Thyroid gland (tissue), 4 donors: ENCODE data around the gene NAIF1. TPM values are rescaled to one million over a fixed set of nuclear protein-coding genes. Genes with fewer than 3 reads are reported as not detected.

Experiments used
- DNase-seq, 2 donors: peaks; one replicate each; pipeline ENCODE4 v3.0.0-alpha.2; 2019
- H3K27ac ChIP-seq, 3 donors: fragments of 200-600 bp; sonication (generic); 1 replicate in 2 of 3; 2 replicates in 1 of 3; pipeline ENCODE4 v1.5.1; 2016 to 2019; ENCODE audit warnings: mild to moderate bottlenecking in 1 of 3, moderate library complexity in 1 of 3
- H3K27me3 ChIP-seq: fragments of 200-600 bp; sonication (generic); one replicate; pipeline ENCODE4 v1.5.1; 2019
- H3K36me3 ChIP-seq, 2 donors: fragments of 200-600 bp; sonication (generic); one replicate each; pipeline ENCODE4 v1.5.1; 2016 to 2019
- H3K4me1 ChIP-seq, 2 donors: fragments of 200-600 bp; sonication (generic); one replicate each; pipeline ENCODE4 v1.5.1; 2017 to 2019
- H3K4me3 ChIP-seq, 3 donors: fragments of 200-600 bp; sonication (generic); replicated peaks in 1 of 3; 1 replicate in 2 of 3; 2 replicates in 1 of 3; pipeline ENCODE4 v1.5.1; 2016; ENCODE audit warnings: mild to moderate bottlenecking in 1 of 3
- H3K9me3 ChIP-seq: fragments of 200-600 bp; sonication (generic); one replicate; pipeline ENCODE4 v1.5.1; 2017
- POLR2A ChIP-seq, 2 donors: fragments of 450-650 bp; IDR thresholded peaks; one replicate each; pipeline ENCODE4 v1.6.1; 2017; ENCODE audit warnings: antibody characterized with exemption in 2 of 2, mild to moderate bottlenecking in 2 of 2, moderate library complexity in 1 of 2
- WGBS, 2 donors: methylation state at CpG; one replicate each; pipeline ENCODE4 v1.1.5; 2017; 5-methylcytosine and 5-hydroxymethylcytosine counted together
- intact Hi-C: fragments of 100-400 bp; cut with DNase I; formaldehyde crosslinking; loops from one replicate; pipeline ENCODE4 v1.15.1; 2023
- total RNA-seq, 4 donors: library from RNA; depleted of rRNA; stranded (reverse); fragments of >200 nt; gene quantifications; one replicate each; pipeline ENCODE4 v1.2.3, GENCODE V29; 2016
- TF ChIP-seq, protein P1 (sequence below), 6 experiments: fragments of 200-600 bp in 3 of 6; fragments of 450-650 bp in 3 of 6; sonication (generic) in 3 of 6; IDR thresholded peaks; one replicate each; pipeline ENCODE4 v1.5.1; 2016 to 2019; ENCODE audit warnings: antibody characterized with exemption in 6 of 6, mild to moderate bottlenecking in 2 of 6, inconsistent platforms in 1 of 6, moderate library complexity in 1 of 6

The NAIF1 gene
- total RNA-seq, 4 donors from 2014 or later, result 5.3 to 17.2 (median 9.4) TPM

DNA sequence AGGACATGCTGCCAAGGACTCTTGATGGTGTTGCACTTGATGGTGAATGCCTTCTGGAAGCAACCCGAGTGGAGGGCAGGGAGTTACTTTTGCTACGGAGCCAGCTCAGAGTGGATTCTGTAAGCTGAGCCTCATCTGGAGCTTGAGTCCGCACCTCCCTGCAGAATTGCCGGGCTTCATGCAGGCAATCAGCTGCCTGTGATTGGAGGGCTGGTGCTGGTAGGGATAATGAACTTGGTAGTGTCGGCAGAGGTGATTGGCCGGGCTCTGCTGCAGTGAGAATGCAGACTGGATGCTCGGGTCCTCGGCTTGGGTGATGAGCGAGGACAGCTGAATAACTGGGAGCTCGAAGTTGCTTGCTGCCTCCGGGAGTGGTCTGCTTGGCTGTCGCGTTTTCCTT is 24.0 kb upstream of the NAIF1 start:
- Histone ChIP-seq H3K9me3 (no peaks in the 10 kb centered on the region), H3K27me3 (no peaks in the 10 kb centered on the region), H3K27ac (peak overlapping the region in 2 of 3 donors; percentile 69 to 100), H3K4me1 (peaks cover 31 to 78% of the 10 kb centered on the region in 2 donors), H3K36me3 (no peaks in the 10 kb centered on the region), H3K4me3 (no peak overlapping the region)
- intact Hi-C loops, result no loop called here
- WGBS, 2 donors, result 35% methylated on average over 12 to 13 of the region's 13 CpGs
- DNase-seq, result peak; percentile 65 to 74
- TF ChIP-seq, protein P1, sequence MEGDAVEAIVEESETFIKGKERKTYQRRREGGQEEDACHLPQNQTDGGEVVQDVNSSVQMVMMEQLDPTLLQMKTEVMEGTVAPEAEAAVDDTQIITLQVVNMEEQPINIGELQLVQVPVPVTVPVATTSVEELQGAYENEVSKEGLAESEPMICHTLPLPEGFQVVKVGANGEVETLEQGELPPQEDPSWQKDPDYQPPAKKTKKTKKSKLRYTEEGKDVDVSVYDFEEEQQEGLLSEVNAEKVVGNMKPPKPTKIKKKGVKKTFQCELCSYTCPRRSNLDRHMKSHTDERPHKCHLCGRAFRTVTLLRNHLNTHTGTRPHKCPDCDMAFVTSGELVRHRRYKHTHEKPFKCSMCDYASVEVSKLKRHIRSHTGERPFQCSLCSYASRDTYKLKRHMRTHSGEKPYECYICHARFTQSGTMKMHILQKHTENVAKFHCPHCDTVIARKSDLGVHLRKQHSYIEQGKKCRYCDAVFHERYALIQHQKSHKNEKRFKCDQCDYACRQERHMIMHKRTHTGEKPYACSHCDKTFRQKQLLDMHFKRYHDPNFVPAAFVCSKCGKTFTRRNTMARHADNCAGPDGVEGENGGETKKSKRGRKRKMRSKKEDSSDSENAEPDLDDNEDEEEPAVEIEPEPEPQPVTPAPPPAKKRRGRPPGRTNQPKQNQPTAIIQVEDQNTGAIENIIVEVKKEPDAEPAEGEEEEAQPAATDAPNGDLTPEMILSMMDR (IDR thresholded peaks at IDR 0.05), result no peak
- no peak for TF ChIP-seq POLR2A (IDR thresholded peaks at IDR 0.05)

DNA sequence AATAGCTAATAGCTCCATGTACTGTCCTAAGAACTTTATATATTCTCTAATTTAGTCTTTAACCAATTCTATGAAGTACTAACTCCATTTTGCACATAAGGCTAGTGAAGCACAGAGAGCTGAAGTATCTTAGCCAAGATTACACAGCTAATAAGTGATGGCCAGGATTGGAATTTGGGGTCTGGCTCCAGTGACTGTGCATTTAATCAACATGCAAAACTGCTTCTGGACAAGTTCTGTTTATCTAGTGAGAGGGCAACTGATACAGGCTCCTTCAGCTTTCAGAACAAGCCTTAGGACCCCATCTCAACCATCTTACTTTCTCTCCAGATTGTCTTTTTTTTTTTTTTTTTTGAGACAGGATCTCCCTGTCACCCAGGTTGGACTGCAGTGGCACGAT is 22.2 kb upstream of the NAIF1 start:
- no peaks in the 10 kb centered on the region for H3K9me3 ChIP-seq
- WGBS, 2 donors, result 57 to 63% methylated on average over 1 of the region's 1 CpG
- H3K4me1 ChIP-seq, result peaks cover 28 to 62% of the 10 kb centered on the region in 2 donors
- no peak overlapping the region for H3K4me3 ChIP-seq
- DNase-seq, result no peak
- no peaks in the 10 kb centered on the region for H3K27me3 ChIP-seq
- H3K27ac ChIP-seq, result peak overlapping the region in 2 of 3 donors; percentile 5 to 43
- TF ChIP-seq POLR2A (IDR thresholded peaks at IDR 0.05), result no peak
- TF ChIP-seq, protein P1 (IDR thresholded peaks at IDR 0.05), result no peak
- H3K36me3 ChIP-seq, result no peaks in the 10 kb centered on the region
- intact Hi-C loops, result no loop called here

DNA sequence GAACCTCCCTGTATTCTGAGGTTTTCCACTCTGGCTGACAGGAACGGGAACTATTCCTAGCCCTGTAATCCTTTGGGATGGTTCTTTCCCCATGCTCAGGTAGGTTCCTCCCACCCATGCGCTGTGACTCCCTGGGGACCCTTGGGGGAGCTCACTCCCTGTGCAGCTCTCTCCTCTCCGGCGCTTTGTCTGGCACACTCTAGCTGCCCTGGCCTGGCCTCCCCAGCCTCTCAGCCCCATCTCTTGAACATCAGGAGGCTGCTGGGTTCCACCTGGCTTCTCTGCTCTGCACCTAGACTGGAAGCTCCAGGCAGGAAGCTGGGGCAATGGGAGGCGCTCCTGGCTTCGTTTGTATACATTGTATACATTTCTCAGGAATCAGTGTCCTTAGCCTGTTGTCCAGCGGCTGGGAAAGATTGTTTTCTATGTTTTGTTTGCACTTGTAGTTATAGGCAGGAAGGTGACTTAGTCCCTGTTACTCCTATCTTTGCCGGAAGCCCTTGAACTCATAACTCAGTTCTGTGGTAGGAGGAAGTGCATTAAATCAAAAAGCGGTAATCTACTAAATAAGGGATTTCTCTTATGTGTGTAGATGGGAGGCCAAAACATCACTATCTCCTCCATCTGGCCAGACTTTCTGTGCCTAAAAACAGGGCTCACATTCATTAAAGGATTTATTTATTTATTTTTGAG is 21.3 kb upstream of the NAIF1 start:
- no peak for DNase-seq
- Histone ChIP-seq H3K36me3 (no peaks in the 10 kb centered on the region), H3K9me3 (no peaks in the 10 kb centered on the region), H3K4me1 (peaks cover 21 to 59% of the 10 kb centered on the region in 2 donors), H3K27me3 (no peaks in the 10 kb centered on the region), H3K4me3 (no peak overlapping the region), H3K27ac (peak overlapping the region in 2 of 3 donors; percentile 5 to 43)
- no peak for TF ChIP-seq POLR2A (IDR thresholded peaks at IDR 0.05)
- TF ChIP-seq, protein P1 (IDR thresholded peaks at IDR 0.05), result no peak
- intact Hi-C loops, result no loop called here
- WGBS, 2 donors, result 78 to 80% methylated on average over 9 of the region's 9 CpGs

DNA sequence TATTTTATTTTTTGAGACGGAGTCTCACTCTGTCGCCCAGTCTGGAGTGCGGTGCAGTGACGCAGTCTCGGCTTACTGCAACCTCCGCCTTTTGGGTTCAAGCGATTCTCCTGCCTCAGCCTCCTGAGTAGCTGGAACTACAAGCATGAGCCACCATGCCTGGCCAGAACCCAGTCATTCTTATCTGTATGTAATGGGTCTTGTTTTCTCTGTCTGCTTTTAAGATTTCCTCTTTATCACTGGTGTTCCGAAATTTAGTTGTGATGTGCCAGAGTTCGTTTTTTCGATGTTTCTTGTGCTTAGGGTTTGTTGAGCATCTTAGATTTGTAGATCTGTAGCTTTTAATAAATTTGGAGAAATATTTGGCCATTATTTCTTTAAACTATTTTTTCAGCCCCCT is 20.1 kb upstream of the NAIF1 start:
- no peak for TF ChIP-seq POLR2A (IDR thresholded peaks at IDR 0.05)
- TF ChIP-seq, protein P1 (IDR thresholded peaks at IDR 0.05), result no peak
- Histone ChIP-seq H3K27ac (no peak overlapping the region), H3K4me1 (peaks cover 24 to 55% of the 10 kb centered on the region in 2 donors)

DNA sequence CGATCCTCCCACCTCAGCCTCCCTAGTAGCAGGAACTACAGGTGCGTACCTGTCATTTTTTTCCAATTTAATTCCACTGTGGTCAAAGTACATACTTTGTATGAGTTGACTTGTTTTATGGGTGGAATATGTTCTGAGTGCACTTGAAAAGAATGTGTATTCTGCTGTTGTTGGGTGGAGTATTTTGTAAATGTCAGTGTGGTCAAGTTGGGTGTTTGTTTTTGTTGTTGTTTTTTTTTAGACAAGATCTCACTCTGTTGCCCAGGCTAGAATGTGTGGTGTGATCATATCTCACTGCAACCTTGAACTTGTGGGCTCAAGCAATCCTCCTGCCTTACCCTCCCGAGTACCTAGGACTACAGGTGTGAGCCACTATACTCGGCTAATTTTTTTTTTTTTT is 18.8 kb upstream of the NAIF1 start:
- 94 to 97% methylated on average over 4 of the region's 4 CpGs for WGBS, 2 donors
- Histone ChIP-seq H3K36me3 (no peaks in the 10 kb centered on the region), H3K9me3 (no peaks in the 10 kb centered on the region), H3K4me3 (no peak overlapping the region), H3K4me1 (peaks cover 37 to 55% of the 10 kb centered on the region in 2 donors), H3K27ac (no peak overlapping the region), H3K27me3 (no peaks in the 10 kb centered on the region)
- no peak for DNase-seq
- TF ChIP-seq POLR2A (IDR thresholded peaks at IDR 0.05), result no peak
- TF ChIP-seq, protein P1 (IDR thresholded peaks at IDR 0.05), result no peak
- intact Hi-C loops, result no loop called here

More for the DNA sequence above, 20.1 kb upstream of the NAIF1 start:
- Histone ChIP-seq H3K9me3 (no peaks in the 10 kb centered on the region), H3K36me3 (no peaks in the 10 kb centered on the region), H3K27me3 (no peaks in the 10 kb centered on the region), H3K4me3 (no peak overlapping the region)
- 76% methylated on average over 10 of the region's 10 CpGs for WGBS, 2 donors
- intact Hi-C loops, result no loop called here
- DNase-seq, result no peak
